ENCODE measurements around the gene RANBP1. TPM values are rescaled to one million over a fixed set of nuclear protein-coding genes. Genes with fewer than 3 reads are reported as not detected.

RANBP1 gene
- total RNA-seq, 1 experiment from 2014 or later, result 522 TPM

- H3K4me1 Mint-ChIP-seq, result peaks cover 12 to 15% of the 10 kb centered on the region in 2 experiments
- no peak overlapping the region for H3K27ac Mint-ChIP-seq
- no peak overlapping the region for H2BK15ac ChIP-seq (ENCODE audit: low read depth, low read length)
- H2BK12ac ChIP-seq (ENCODE audit: insufficient read length, low read depth, low read length), result no peak overlapping the region
- no peak overlapping the region for H2AK5ac ChIP-seq (ENCODE audit: insufficient read length, low read length)
- no peaks in the 10 kb centered on the region for H4K20me1 ChIP-seq (ENCODE audit: control insufficient read depth, insufficient read depth, insufficient read length)
- H3K79me1 ChIP-seq (ENCODE audit: insufficient read depth, low read depth, low read length, poor library complexity, severe bottlenecking), result peaks cover 2% of the 10 kb centered on the region
- H3K9me3 ChIP-seq (ENCODE audit: control insufficient read depth, low read depth, low read length), result no peaks in the 10 kb centered on the region
- H3K23me2 ChIP-seq (ENCODE audit: insufficient read length, low read depth, low read length, poor library complexity, severe bottlenecking), result no peaks in the 10 kb centered on the region
- no peaks in the 10 kb centered on the region; the same call in 1 of the 2 replicates for H3K27me3 Mint-ChIP-seq (ENCODE audit: low read depth)
- H4K8ac ChIP-seq (replicated peaks; ENCODE audit: insufficient read length, low read depth, low read length), result no peak overlapping the region
- no peak overlapping the region for H3K4me2 ChIP-seq (ENCODE audit: insufficient read depth, insufficient read length, low read length)
- no peak overlapping the region for H3T11ph ChIP-seq (ENCODE audit: low read length)
- no peak overlapping the region for H3K14ac ChIP-seq (ENCODE audit: insufficient read depth, low read length)
- no peak for DNase-seq
- TF ChIP-seq CTCF (conservative IDR thresholded peaks at IDR 0.05), result no peak
- no peak overlapping the region for H4K5ac ChIP-seq (ENCODE audit: insufficient read length, low read depth, low read length)
- no peak overlapping the region for H2AFZ ChIP-seq (ENCODE audit: low read length)
- no peak overlapping the region for H3K9ac ChIP-seq (ENCODE audit: extremely low read depth, insufficient read length, low read length)
- H3K18ac ChIP-seq (ENCODE audit: insufficient read length, low read depth, low read length), result no peak overlapping the region
- H3K27me3 ChIP-seq (ENCODE audit: insufficient read depth, low read length), result no peaks in the 10 kb centered on the region
- no peak overlapping the region for H2BK20ac ChIP-seq (ENCODE audit: low read depth, low read length, poor library complexity, severe bottlenecking)
- H2BK120ac ChIP-seq (ENCODE audit: low read depth, low read length, poor library complexity, severe bottlenecking), result no peak overlapping the region
- H3K56ac ChIP-seq (ENCODE audit: insufficient read length, low read depth, low read length), result no peak overlapping the region
- H3K4me3 Mint-ChIP-seq, result no peak overlapping the region
- no peak overlapping the region for H4K91ac ChIP-seq (ENCODE audit: insufficient read length, low read depth, low read length)
- H3K79me2 ChIP-seq (ENCODE audit: insufficient read depth, low read length), result no peaks in the 10 kb centered on the region
- H3K23ac ChIP-seq (ENCODE audit: insufficient read length, low read depth, low read length), result no peak overlapping the region
- peaks cover 81 to 100% (median 98%) of the 10 kb centered on the region in 3 experiments for H3K36me3 Mint-ChIP-seq (ENCODE audit: insufficient read depth in 1 of 3, low read depth in 3 of 3)
- no peaks in the 10 kb centered on the region for H3K9me3 Mint-ChIP-seq
- WGBS (ENCODE audit: extremely low coverage, insufficient read length, low lambda C conversion rate), result no CpG with 5 or more reads among the region's 4 CpGs
- peaks cover 2% of the 10 kb centered on the region; the same call in 1 of the 2 replicates for H3K4me1 ChIP-seq (ENCODE audit: insufficient read depth, low read length)
- H2BK5ac ChIP-seq (ENCODE audit: insufficient read length, low read length), result no peak overlapping the region
- no peak overlapping the region for H3K4ac ChIP-seq (ENCODE audit: low read depth, low read length)
- H3K27ac ChIP-seq (ENCODE audit: insufficient read length, low read depth, low read length), result no peak overlapping the region
These were observed 20.4 kb upstream of the RANBP1 start for GRCh38 chr22:20095521-20095920.

Data from H9 (cell line).